HepG2 (cell line): Measurements from ENCODE around the gene PHLDB1. TPM values are rescaled to one million over a fixed set of nuclear protein-coding genes. Genes with fewer than 3 reads are reported as not detected.

Source experiments
- ATAC-seq: fragments of 200-7000 bp; cut with Tn5 transposase; 3 replicates; pipeline ENCODE4 v1.9.1; 2020; ENCODE audit warnings: mild to moderate bottlenecking, moderate library complexity
- BruUV-seq: library from RNA; stranded (reverse); fragments of 400-500 nt; replicated peaks from 2 replicates; lab custom pipeline; 2021; lab: Mats Ljungman, UMichigan
- CTCF ChIA-PET: fragments of 300-600 bp; formaldehyde crosslinking; extraction: SDS; loops from one replicate; lab custom pipeline; 2021; ENCODE audit warnings: low total read pairs, inconsistent platforms, low intra/inter-chr PET ratio; lab: Yijun Ruan, JAX
- POLR2A ChIA-PET: fragments of 350-600 bp; sonication (Branson Sonifier 250); formaldehyde crosslinking; loops from one replicate; lab custom pipeline; 2020; ENCODE audit warnings: antibody characterized with exemption, inconsistent platforms; lab: Yijun Ruan, JAX
- DNase-seq: peaks from one replicate; pipeline ENCODE4 v3.0.0-alpha.2; 2015; ENCODE audit warnings: low spot score
- FAIRE-seq: peaks from 3 replicates; lab custom pipeline; 2011; peaks lifted over from hg19 to GRCh38; lab: Jason Lieb, UNC
- H2AFZ ChIP-seq: one replicate; pipeline ENCODE4 v1.6.1; 2011; ENCODE audit warnings: low read length, inconsistent platforms
- H3K27ac ChIP-seq: fragments of 300-600 bp; 3 replicates; pipeline ENCODE4 v1.8.0; 2011; ENCODE audit warnings: mixed run types, mild to moderate bottlenecking, mixed read lengths, low read length, inconsistent platforms; ENCODE audit not compliant: insufficient read depth; ENCODE audit errors: extremely low read length
- H3K27me3 ChIP-seq, 2 experiments: fragments of 200-600 bp in 1 of 2; 2 replicates in 1 of 2; 3 replicates in 1 of 2; pipeline versions ENCODE4 v1.6.0 to v1.8.0; 2011; ENCODE audit warnings: low read length in 2 of 2, mild to moderate bottlenecking in 2 of 2, moderate library complexity in 2 of 2, inconsistent platforms in 1 of 2; ENCODE audit not compliant: insufficient read depth in 2 of 2, control insufficient read depth in 1 of 2
- H3K36me3 ChIP-seq, 2 experiments: fragments of 200-600 bp in 1 of 2; replicated peaks in 1 of 2; 2 replicates in 1 of 2; 3 replicates in 1 of 2; pipeline versions ENCODE4 v1.5.1 to v1.8.0; 2011; ENCODE audit warnings: low read length in 2 of 2, inconsistent platforms in 1 of 2; ENCODE audit not compliant: insufficient read depth in 2 of 2, control insufficient read depth in 1 of 2
- H3K4me1 ChIP-seq: 2 replicates; pipeline ENCODE4 v1.5.1; 2012; ENCODE audit warnings: low read length, inconsistent platforms; ENCODE audit not compliant: insufficient read depth
- H3K4me2 ChIP-seq: 2 replicates; pipeline ENCODE4 v1.6.0; 2011; ENCODE audit warnings: low read depth, low read length, inconsistent platforms
- H3K4me3 ChIP-seq, 3 experiments: fragments of 200-600 bp in 1 of 3; sonication (generic), shearing (Covaris generic) in 1 of 3; replicated peaks in 1 of 3; 2 replicates each; pipeline ENCODE4 v1.5.1; 2011 to 2016; ENCODE audit warnings: low read length in 3 of 3, inconsistent platforms in 2 of 3, low read depth in 2 of 3, mild to moderate bottlenecking in 2 of 3, control low read depth in 1 of 3, mixed read lengths in 1 of 3; ENCODE audit not compliant: insufficient read depth in 1 of 3
- H3K79me2 ChIP-seq: one replicate; pipeline ENCODE4 v1.6.1; 2011; ENCODE audit warnings: low read length, inconsistent platforms; ENCODE audit not compliant: insufficient read depth
- H3K9ac ChIP-seq: 2 replicates; pipeline ENCODE4 v1.6.0; 2011; ENCODE audit warnings: mild to moderate bottlenecking, low read depth, low read length, inconsistent platforms; ENCODE audit not compliant: insufficient read depth
- H3K9me3 ChIP-seq: 2 replicates; pipeline ENCODE4 v1.5.1; 2012; ENCODE audit warnings: mild to moderate bottlenecking, low read length
- H4K20me1 ChIP-seq: 2 replicates; pipeline ENCODE4 v1.6.0; 2011; ENCODE audit warnings: inconsistent platforms, mild to moderate bottlenecking, low read length, moderate library complexity; ENCODE audit not compliant: insufficient read depth
- ATM ChIP-seq: fragments of 450-650 bp; IDR thresholded peaks from 2 replicates; pipeline ENCODE4 v1.7.1; 2017; ENCODE audit warnings: mild to moderate bottlenecking, borderline replicate concordance
- CENPBD1 ChIP-seq: sonication (generic); formaldehyde crosslinking; IDR thresholded peaks from 2 replicates; pipeline ENCODE4 v1.8.0; 2022; ENCODE audit warnings: missing genetic modification reagents, low read depth, mild to moderate bottlenecking, borderline replicate concordance
- FOXO4 ChIP-seq: sonication (generic); formaldehyde crosslinking; conservative IDR thresholded peaks from 2 replicates; pipeline ENCODE4 v1.8.1; 2023; ENCODE audit warnings: missing genetic modification reagents
- HDAC2 ChIP-seq: sonication (generic); formaldehyde crosslinking; IDR thresholded peaks from 2 replicates; pipeline ENCODE4 v1.4.0; 2020; ENCODE audit warnings: missing genetic modification reagents
- PHF20 ChIP-seq: sonication (generic); formaldehyde crosslinking; IDR thresholded peaks from 2 replicates; pipeline ENCODE4 v1.5.0; 2020; ENCODE audit warnings: mild to moderate bottlenecking, missing genetic modification reagents
- POLR2AphosphoS2 ChIP-seq: IDR thresholded peaks from 2 replicates; pipeline ENCODE4 v1.6.1; 2011; ENCODE audit warnings: low read depth, low read length, improper control_type of control experiment
- TGIF2 ChIP-seq: IDR thresholded peaks from 2 replicates; pipeline ENCODE4 v1.6.1; 2016; ENCODE audit warnings: control low read depth, missing compliant biosample characterization
- TMF1 ChIP-seq: sonication (generic); formaldehyde crosslinking; IDR thresholded peaks from 2 replicates; pipeline ENCODE4 v1.8.1; 2022; ENCODE audit warnings: low read depth, missing genetic modification reagents
- ZNF18 ChIP-seq: sonication (generic); formaldehyde crosslinking; IDR thresholded peaks from 2 replicates; pipeline ENCODE4 v1.8.0; 2022; ENCODE audit warnings: mild to moderate bottlenecking, missing genetic modification reagents; ENCODE audit not compliant: insufficient replicate concordance
- whole genome bisulfite sequencing: methylation state at CpG from one replicate; pipeline ENCODE4 v1.1.6; 2017; ENCODE audit warnings: low lambda C conversion rate; 5-methylcytosine and 5-hydroxymethylcytosine counted together
- in situ Hi-C: cut with HindIII; loops from 2 replicates; pipeline ENCODE4 v1.10.0; 2017; ENCODE audit warnings: low pct_unique_long_range_greater_than_20kb; ENCODE audit not compliant: extremely low pct_ligation_motif_present
- intact Hi-C: fragments of 100-400 bp; cut with micrococcal nuclease; formaldehyde crosslinking; loops from one replicate; pipeline ENCODE4 v1.10.0; 2022; ENCODE audit not compliant: unreplicated experiment
- polyA plus RNA-seq, 8 experiments: library from polyadenylated mRNA; depleted of rRNA in 3 of 8; stranded (reverse) in 7 of 8; unstranded in 1 of 8; fragments of >200 nt; fragmentation: Illumina TruSeq in 4 of 8; extraction: Trizol in 4 of 8; gene quantifications; 2 replicates each; pipeline versions ENCODE4 v1.2.1 to v1.2.3, GENCODE V29; 2011 to 2016; ENCODE audit warnings: low read depth in 4 of 8, missing spikeins in 1 of 8, mixed read lengths in 1 of 8; ENCODE audit not compliant: insufficient read depth in 1 of 8
- total RNA-seq, 5 experiments: library from RNA; depleted of rRNA; stranded (reverse); fragments of >200 nt; fragmentation: Illumina TruSeq; extraction: Trizol; gene quantifications; 2 replicates each; pipeline ENCODE4 v1.2.3, GENCODE V29; 2016; ENCODE audit warnings: low read depth in 1 of 5

The PHLDB1 gene
- total and polyA plus RNA-seq, 2 of the 13 experiments (the other 11 are each of a cell fraction or from before 2014, with no cell fraction given), result 13.8 to 14.2 TPM

DNA sequence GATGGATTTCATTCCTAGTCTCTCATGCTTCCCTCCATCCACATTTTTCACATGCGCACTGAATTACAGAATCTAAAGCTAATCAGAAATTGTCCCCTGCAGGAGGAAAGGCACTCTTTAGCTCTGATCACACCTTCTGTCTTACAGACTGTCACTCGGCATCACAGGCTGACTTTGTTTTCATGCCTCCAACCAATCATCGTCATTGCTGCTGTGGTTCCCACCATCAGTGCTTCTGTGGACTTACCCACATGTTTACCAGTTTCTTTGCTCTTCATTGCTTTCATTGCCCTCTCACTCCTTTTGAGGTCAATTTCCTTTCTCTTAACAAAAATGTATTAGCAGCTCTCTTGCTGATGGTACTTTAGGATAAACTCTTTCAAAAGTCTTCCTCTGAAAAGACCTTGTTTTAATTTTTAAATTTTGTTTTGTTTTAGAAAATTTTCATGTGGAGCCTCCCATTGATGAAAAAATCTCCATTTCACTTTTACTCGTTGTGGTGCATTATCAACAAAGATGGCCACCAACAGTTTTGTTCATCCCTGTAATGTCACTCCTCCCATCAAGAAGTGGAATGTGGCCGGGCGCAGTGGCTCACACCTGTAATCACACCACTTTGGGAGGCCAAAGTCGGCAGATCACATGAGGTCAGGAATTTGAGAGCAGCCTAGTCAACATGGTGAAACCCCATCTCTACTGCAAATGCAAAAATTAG, 92.2 kb downstream of the PHLDB1 start:
- H3K27ac ChIP-seq, result no peak overlapping the region
- ChIA-PET CTCF (no interaction called here), POLR2A (no interaction called here)
- peaks cover 24% of the 10 kb centered on the region for H3K4me1 ChIP-seq
- H3K9ac ChIP-seq, result no peak overlapping the region
- in situ Hi-C loops (no loop called here), intact Hi-C loops (loop anchor here (10.0 kb wide), 1 partner anchor 45 kb away; no protein-coding TSS in a partner anchor)
- peaks cover 4% of the 10 kb centered on the region; the same call in 1 of the 2 replicates for H3K9me3 ChIP-seq
- no peak overlapping the region for H3K4me3 ChIP-seq
- peak; percentile 18 for DNase-seq
- H3K4me2 ChIP-seq, result no peak overlapping the region
- 31% methylated on average over 7 of the region's 7 CpGs for WGBS
- no peak for ATAC-seq
- no peak for TF ChIP-seq POLR2AphosphoS2
- TF ChIP-seq PHF20 (CRISPR knock-in tag), result no peak
- TF ChIP-seq ZNF18 (CRISPR knock-in tag), result peak; percentile 60
- H3K79me2 ChIP-seq, result no peaks in the 10 kb centered on the region
- H4K20me1 ChIP-seq, result no peaks in the 10 kb centered on the region
- H2AFZ ChIP-seq, result no peak overlapping the region
- H3K36me3 ChIP-seq, result no peaks in the 10 kb centered on the region
- H3K27me3 ChIP-seq, result no peaks in the 10 kb centered on the region; a peak in 1 of 5 replicates
- FAIRE-seq, result no peak
- BruUV-seq, result no TSS peak

- BruUV-seq, result no TSS peak
- POLR2A ChIA-PET, result no interaction called here
These were observed 96.2 kb downstream of the PHLDB1 start for GRCh38 chr11:118703563-118704106.

More at GRCh38 chr11:118703563-118704106, 96.2 kb downstream of the PHLDB1 start:
- intact Hi-C loops, result no loop called here
- H3K4me1 ChIP-seq, result peaks cover 17% of the 10 kb centered on the region; the same call in 1 of the 2 replicates
- no peak overlapping the region for H3K4me3 ChIP-seq
- no peak for DNase-seq
- H3K27ac ChIP-seq, result no peak overlapping the region
- no peaks in the 10 kb centered on the region for H4K20me1 ChIP-seq
- WGBS, result 69% methylated on average over 5 of the region's 5 CpGs
- H3K9ac ChIP-seq, result no peak overlapping the region
- no peak for FAIRE-seq
- no peaks in the 10 kb centered on the region for H3K36me3 ChIP-seq
- H3K9me3 ChIP-seq, result peaks cover 4% of the 10 kb centered on the region; the same call in 1 of the 2 replicates
- no peaks in the 10 kb centered on the region for H3K79me2 ChIP-seq
- H2AFZ ChIP-seq, result no peak overlapping the region
- no peak overlapping the region for H3K4me2 ChIP-seq
- H3K27me3 ChIP-seq, result peaks cover 1 to 6% of the 10 kb centered on the region in 2 experiments; a peak in 2 of 5 replicates
- no peak for ATAC-seq
- TF ChIP-seq FOXO4 (CRISPR knock-in tag) (no peak), HDAC2 (CRISPR knock-in tag) (no peak), CENPBD1 (no peak), ATM (no peak), TGIF2 (CRISPR knock-in tag) (no peak), TMF1 (CRISPR knock-in tag) (no peak)
- TF ChIP-seq, all 625 proteins: peak for 0
- in situ Hi-C loops, result no loop called here
- CTCF ChIA-PET, result no interaction called here
